ENCODE data around the gene ALG6.

Gene ALG6

DNA sequence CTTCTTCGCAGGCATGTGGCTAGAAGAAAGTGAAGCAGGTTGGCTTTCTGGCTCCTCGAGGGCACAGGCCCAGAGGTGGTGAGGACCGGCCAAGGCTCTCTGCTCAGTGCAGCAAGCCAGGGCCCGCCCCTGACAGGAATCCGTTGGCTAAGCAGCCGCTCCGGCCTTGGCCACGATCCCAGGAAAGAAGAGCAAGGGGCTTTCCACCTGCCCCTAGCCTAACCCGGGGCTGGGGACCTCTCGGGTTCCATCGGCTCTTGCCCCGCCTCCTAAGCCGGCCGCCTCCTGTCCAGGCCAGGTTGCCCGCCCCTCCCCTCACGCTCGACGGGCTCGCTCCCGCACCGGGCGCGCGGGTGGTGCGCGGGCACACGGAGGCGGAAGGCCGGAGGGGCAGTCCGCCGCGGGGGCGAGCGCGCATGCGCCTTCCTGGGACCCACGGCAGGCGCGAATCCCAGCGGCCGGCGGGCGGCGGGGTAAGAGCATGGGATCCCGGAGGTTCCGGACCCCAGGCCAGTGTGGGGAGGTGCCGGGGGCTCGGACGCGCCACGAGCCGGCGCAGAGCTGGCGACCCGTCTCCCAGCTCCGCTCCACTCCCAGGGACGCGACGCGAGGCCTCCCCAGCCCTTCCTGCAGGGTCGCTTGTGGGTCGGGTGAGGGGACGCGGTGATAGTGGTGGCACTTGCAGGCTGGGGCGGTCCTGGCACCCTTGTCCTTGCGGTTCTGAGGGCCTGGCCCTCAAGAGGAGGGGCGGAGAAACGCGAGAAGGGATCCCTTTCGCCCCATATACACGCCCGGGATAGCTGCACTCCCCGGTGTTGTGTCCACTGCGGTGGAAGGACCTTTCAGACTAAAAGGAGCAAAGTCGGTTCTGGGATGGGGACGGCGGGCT lies at the start of gene ALG6:
Gene ALG6, plus strand, starts transcription at position 413 of the 889 bp plus-strand sequence. CDS start 3,351 bp downstream, outside the sequence.
- H3K27me3 ChIP-seq (replicated peaks; ENCODE audit: control insufficient read depth, insufficient read depth, low read length): no peaks in the 10 kb centered on the region
- H3K9ac ChIP-seq (ENCODE audit: low read length): peak within 1 kb of the TSS; percentile 97
- H3K36me3 ChIP-seq (ENCODE audit: control insufficient read depth, insufficient read depth, low read length, severe bottlenecking): no peaks in the 10 kb centered on the region
- H3K9me3 ChIP-seq (ENCODE audit: control insufficient read depth, low read length): no peaks in the 10 kb centered on the region
- peak within 1 kb of the TSS; percentile 99 for H3K4me3 ChIP-seq (ENCODE audit: low read length)
- peak; percentile 97 for DNase-seq (ENCODE audit: low read depth)
- peaks cover 6% of the 10 kb centered on the region for H3K4me1 ChIP-seq (ENCODE audit: control insufficient read depth, insufficient read depth, low read length)

DNA sequence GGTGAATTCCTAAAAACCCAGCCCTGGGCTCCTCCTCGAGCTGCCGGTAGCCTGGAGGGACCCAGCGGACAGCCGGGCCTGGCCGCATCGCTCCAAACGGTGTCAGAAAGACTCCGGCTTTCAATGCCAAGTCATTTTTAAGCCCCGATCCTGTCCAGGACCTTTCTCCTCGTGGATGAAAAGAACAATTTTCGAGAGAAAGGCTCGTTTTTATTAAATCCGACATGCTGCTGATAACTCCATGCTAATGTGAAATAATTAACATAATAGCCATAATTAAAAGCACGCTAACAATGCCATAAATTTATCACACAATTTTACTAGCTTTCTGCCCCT lies 49.6 kb upstream of the ALG6 start:
- no peaks in the 10 kb centered on the region for H3K36me3 ChIP-seq (ENCODE audit: control insufficient read depth, insufficient read depth, low read length, severe bottlenecking)
- peak overlapping the region; percentile 50 for H3K4me3 ChIP-seq (ENCODE audit: low read length)

DNA sequence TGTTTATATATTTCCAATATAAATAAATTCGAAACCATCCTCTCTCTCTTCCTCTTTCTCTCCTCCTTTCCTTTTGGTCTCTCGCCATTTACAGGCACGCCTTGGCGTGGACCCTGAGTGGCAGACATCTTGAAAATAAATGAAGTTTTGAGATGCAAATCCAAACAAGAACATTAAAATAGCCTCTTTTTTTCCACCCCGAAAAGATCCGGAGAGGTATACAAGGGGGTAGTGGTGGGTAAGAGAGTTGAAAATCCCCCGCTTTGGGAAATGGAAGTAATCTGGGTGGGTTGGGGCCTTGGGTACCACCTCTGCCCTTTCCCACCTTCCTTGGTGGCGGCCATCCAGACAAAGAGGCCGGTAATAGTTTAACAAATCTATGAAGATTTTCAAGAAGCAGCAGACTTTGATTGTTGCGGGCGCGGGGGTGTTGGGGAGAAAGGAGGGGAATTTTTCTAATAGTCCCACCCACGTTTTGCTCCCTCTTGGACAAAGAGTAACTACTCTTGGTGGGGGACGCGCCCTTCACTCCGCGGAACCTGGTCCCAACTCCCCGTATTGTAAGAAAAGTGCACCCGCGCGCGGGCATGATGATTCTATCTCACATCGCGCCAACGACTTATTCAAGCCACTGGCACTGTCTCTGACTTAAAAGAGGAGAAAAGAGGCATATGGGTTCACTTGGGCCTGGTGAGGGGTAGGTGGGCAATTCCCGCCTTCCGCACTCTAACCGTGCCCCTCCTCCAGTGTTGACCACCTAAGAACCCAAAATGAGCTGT lies 49.0 kb upstream of the ALG6 start:
- Histone ChIP-seq H3K4me1 (ENCODE audit: control insufficient read depth, insufficient read depth, low read length) (peaks cover 6% of the 10 kb centered on the region), H3K36me3 (ENCODE audit: control insufficient read depth, insufficient read depth, low read length, severe bottlenecking) (no peaks in the 10 kb centered on the region), H3K4me3 (ENCODE audit: low read length) (no peak overlapping the region), H3K9ac (ENCODE audit: low read length) (no peak overlapping the region), H3K9me3 (ENCODE audit: control insufficient read depth, low read length) (peaks cover 15% of the 10 kb centered on the region), H3K27me3 (replicated peaks; ENCODE audit: control insufficient read depth, insufficient read depth, low read length) (peaks cover 84% of the 10 kb centered on the region)
- no peak for DNase-seq (ENCODE audit: low read depth)

More for the DNA sequence above, 49.6 kb upstream of the ALG6 start:
- DNase-seq (ENCODE audit: low read depth): no peak
- H3K4me1 ChIP-seq (ENCODE audit: control insufficient read depth, insufficient read depth, low read length): peaks cover 6% of the 10 kb centered on the region
- no peak overlapping the region for H3K9ac ChIP-seq (ENCODE audit: low read length)
- H3K27me3 ChIP-seq (replicated peaks; ENCODE audit: control insufficient read depth, insufficient read depth, low read length): peaks cover 85% of the 10 kb centered on the region
- H3K9me3 ChIP-seq (ENCODE audit: control insufficient read depth, low read length): peaks cover 15% of the 10 kb centered on the region

DNA sequence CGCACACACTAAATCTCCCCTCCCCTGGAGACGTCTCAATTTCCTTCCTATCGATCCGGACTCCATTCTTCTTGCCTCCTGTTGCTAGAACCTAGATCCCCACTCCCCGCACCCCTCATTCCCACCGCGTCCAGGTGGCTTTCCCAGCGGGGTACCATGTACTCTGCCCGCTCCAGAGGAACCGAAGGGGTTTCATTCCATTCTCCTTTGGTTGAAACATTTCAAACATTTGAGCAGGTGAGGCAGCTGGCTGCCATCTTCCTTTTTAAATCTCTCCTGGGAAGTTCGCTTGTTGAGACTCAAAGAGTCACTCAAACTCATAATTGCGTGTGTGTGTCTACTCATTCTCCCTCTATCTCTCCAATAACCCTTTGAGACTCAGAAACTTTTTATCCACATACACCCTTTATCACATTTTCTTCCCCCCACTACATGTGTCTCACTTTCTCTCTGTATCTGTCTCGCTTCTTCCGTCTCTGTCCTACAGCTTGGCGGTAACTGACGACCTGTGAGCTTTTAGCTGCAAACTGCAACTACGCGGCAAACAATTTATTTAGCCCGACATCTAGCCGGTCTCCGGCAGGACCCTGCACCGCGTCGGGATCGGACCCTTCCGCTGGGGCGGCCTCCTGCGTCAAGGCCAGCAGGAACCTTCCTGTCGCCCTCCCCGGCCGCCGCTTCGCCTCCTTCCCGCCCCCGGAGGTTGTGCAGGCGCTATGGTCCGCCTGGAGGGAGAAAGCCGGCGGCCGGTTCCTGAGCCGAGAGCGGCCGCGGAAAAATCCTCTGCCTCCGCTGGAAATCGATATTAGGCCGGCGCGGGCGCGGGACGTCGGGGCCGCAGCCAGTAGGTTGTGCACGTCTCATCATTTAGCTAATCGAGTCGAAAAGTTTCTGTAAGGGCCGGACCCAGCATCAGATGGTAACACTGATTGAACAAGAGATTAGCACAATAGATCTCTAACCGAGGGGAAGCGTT lies 48.1 kb upstream of the ALG6 start:
- peaks cover 6% of the 10 kb centered on the region for H3K4me1 ChIP-seq (ENCODE audit: control insufficient read depth, insufficient read depth, low read length)
- H3K4me3 ChIP-seq (ENCODE audit: low read length): no peak overlapping the region
- no peak for DNase-seq (ENCODE audit: low read depth)
- H3K9ac ChIP-seq (ENCODE audit: low read length): no peak overlapping the region
- H3K27me3 ChIP-seq (replicated peaks; ENCODE audit: control insufficient read depth, insufficient read depth, low read length): peaks cover 77% of the 10 kb centered on the region
- H3K9me3 ChIP-seq (ENCODE audit: control insufficient read depth, low read length): peaks cover 15% of the 10 kb centered on the region
- no peaks in the 10 kb centered on the region for H3K36me3 ChIP-seq (ENCODE audit: control insufficient read depth, insufficient read depth, low read length, severe bottlenecking)

DNA sequence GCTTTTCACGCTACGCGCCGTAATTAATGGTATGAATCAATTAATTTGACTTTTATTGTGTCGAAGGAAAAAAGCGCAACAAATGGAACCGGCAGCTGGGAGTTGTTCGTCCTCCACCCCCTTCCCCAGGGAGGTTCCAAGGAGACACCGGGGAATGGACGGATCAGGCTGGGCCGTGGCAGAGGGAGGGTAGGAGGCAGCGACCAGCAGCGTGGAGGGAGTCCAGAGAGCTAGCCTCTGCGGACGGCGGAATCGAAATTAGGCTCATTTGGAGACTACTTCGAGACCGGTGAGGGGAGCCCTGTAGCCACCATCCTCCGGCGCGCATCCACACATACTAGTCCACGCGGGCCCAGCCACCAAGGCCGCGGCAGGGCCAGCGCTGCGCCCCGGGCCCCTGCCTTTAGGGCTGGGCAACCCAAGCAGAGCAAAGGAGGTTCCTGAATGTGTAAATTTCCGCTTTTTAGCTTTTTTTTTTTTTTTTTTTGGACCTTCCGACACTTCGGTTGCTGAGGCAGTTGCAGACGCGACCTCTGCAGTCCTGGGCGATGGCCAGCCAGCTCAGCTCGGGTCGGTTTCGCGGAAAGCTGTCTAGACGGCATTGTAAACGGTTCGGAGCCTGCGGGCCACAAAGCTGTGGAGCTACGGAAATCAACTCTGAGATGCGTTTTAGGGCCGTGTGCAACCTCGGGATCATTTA lies 47.3 kb upstream of the ALG6 start:
- H3K4me3 ChIP-seq (ENCODE audit: low read length): no peak overlapping the region
- DNase-seq (ENCODE audit: low read depth): no peak

DNA sequence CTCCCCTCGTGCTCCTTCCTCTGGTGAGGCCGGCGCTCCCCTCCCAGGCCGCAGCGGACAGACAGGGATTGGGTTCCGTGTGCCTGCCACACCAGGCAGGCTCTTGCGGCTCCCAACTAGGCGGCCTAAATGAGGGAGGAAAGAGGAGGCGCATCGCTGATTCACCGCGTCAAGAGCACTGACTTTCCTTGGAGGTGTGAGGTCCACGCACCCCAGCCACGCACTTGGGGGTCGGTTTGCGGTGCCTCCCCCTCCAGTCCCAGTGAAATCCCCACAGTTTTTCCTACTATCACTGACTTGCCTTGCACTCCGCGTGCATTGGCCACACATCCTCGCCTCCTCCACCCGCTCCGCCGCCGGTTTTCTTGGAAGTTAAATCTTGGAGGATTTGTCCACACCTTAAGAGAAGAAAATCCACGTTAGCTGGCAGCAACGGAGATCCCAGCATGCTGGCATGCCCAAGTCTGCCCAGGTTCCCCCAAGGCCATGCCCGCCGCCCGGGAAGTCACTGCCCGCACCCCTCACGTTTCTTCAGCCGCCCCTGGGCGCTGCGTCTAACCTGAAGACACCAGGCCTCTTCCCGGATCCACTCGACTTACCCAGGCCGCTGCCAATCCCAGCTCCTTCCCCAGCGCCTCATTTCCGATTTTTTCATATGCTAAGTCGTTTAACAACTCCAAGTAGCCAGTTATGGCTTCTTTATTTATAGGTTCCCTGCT lies 46.2 kb upstream of the ALG6 start:
- H3K9ac ChIP-seq (ENCODE audit: low read length): no peak overlapping the region
- H3K27me3 ChIP-seq (replicated peaks; ENCODE audit: control insufficient read depth, insufficient read depth, low read length): peaks cover 77% of the 10 kb centered on the region
- DNase-seq (ENCODE audit: low read depth): no peak
- H3K4me3 ChIP-seq (ENCODE audit: low read length): no peak overlapping the region
- H3K9me3 ChIP-seq (ENCODE audit: control insufficient read depth, low read length): peaks cover 17% of the 10 kb centered on the region
- H3K36me3 ChIP-seq (ENCODE audit: control insufficient read depth, insufficient read depth, low read length, severe bottlenecking): no peaks in the 10 kb centered on the region
- H3K4me1 ChIP-seq (ENCODE audit: control insufficient read depth, insufficient read depth, low read length): peaks cover 6% of the 10 kb centered on the region

More for the DNA sequence above, 47.3 kb upstream of the ALG6 start:
- peaks cover 6% of the 10 kb centered on the region for H3K4me1 ChIP-seq (ENCODE audit: control insufficient read depth, insufficient read depth, low read length)
- no peak overlapping the region for H3K9ac ChIP-seq (ENCODE audit: low read length)
- H3K9me3 ChIP-seq (ENCODE audit: control insufficient read depth, low read length): peaks cover 15% of the 10 kb centered on the region
- no peaks in the 10 kb centered on the region for H3K36me3 ChIP-seq (ENCODE audit: control insufficient read depth, insufficient read depth, low read length, severe bottlenecking)
- peaks cover 77% of the 10 kb centered on the region for H3K27me3 ChIP-seq (replicated peaks; ENCODE audit: control insufficient read depth, insufficient read depth, low read length)

DNA sequence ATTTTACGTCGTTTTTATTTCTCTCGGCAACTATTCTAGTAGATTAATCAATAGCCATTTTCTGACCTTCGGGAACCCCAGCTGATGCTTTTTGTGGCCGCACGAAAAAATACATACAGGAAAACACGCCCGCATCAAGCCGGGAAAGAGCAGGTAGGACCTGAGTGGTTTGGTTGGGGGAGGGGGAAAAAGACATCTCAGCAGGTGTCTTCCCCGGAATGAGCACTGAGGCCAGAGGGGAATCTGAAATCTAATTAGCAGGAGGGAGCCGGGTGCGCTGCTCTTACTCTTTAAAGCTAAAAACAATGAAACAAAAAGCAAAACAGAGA lies 45.7 kb upstream of the ALG6 start:
- no peak overlapping the region for H3K4me3 ChIP-seq (ENCODE audit: low read length)

DNA sequence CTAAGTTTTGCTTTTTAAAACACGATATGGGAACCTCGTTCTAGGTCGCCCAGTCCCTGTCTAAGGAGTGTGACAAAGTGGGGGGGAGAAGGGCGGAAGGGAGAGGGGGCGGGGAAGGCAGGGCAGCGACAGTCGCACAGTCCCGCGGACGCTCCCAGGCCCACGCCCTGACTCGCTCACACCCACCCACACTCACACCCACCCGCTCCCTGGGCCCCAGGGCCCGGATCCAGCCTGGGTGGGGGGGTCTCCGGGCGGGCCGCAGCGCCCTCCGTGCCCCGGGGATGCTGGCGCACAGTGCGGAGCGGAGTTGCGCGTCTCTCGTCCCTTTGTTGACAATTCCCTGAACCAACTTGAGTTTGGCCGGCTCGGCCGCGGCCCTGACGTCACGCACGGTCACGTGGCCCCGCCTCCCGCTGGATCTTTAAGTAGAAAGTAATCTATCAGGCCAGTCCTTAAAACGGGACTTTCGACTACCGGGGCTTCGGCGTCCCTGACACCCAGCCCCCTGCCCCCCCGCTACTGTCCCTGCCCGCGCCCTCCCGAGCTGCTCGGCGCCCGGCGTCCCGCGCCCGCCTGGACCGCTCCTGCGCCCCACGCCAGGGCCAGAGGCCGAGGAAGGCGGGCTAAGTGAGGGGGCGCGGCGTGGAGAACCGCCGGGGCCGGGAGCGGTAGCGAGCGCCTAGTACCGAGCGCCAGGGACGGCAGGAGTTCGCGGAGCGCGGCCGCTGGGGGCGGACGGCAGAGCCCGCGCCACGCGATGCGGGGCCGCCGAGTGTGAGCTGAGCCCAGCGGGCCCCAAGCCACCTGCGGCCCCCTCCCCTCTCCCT lies 45.1 kb upstream of the ALG6 start, which contains the start of gene FOXD3:
Gene FOXD3, plus strand, starts transcription at position 454 of the 830 bp plus-strand sequence. CDS start 492 bp downstream, outside the sequence.
- peaks cover 23% of the 10 kb centered on the region for H3K9me3 ChIP-seq (ENCODE audit: control insufficient read depth, low read length)
- H3K9ac ChIP-seq (ENCODE audit: low read length): no peak within 1 kb of the TSS
- peaks cover 80% of the 10 kb centered on the region for H3K27me3 ChIP-seq (replicated peaks; ENCODE audit: control insufficient read depth, insufficient read depth, low read length)
- peaks cover 6% of the 10 kb centered on the region for H3K4me1 ChIP-seq (ENCODE audit: control insufficient read depth, insufficient read depth, low read length)
- DNase-seq (ENCODE audit: low read depth): peak; percentile 46
- no peaks in the 10 kb centered on the region for H3K36me3 ChIP-seq (ENCODE audit: control insufficient read depth, insufficient read depth, low read length, severe bottlenecking)
- peak within 1 kb of the TSS; percentile 72 for H3K4me3 ChIP-seq (ENCODE audit: low read length)

More for the DNA sequence above, 45.7 kb upstream of the ALG6 start:
- Histone ChIP-seq H3K9me3 (ENCODE audit: control insufficient read depth, low read length) (peaks cover 20% of the 10 kb centered on the region), H3K36me3 (ENCODE audit: control insufficient read depth, insufficient read depth, low read length, severe bottlenecking) (no peaks in the 10 kb centered on the region), H3K4me1 (ENCODE audit: control insufficient read depth, insufficient read depth, low read length) (peaks cover 6% of the 10 kb centered on the region), H3K9ac (ENCODE audit: low read length) (no peak overlapping the region), H3K27me3 (replicated peaks; ENCODE audit: control insufficient read depth, insufficient read depth, low read length) (peaks cover 77% of the 10 kb centered on the region)
- no peak for DNase-seq (ENCODE audit: low read depth)

DNA sequence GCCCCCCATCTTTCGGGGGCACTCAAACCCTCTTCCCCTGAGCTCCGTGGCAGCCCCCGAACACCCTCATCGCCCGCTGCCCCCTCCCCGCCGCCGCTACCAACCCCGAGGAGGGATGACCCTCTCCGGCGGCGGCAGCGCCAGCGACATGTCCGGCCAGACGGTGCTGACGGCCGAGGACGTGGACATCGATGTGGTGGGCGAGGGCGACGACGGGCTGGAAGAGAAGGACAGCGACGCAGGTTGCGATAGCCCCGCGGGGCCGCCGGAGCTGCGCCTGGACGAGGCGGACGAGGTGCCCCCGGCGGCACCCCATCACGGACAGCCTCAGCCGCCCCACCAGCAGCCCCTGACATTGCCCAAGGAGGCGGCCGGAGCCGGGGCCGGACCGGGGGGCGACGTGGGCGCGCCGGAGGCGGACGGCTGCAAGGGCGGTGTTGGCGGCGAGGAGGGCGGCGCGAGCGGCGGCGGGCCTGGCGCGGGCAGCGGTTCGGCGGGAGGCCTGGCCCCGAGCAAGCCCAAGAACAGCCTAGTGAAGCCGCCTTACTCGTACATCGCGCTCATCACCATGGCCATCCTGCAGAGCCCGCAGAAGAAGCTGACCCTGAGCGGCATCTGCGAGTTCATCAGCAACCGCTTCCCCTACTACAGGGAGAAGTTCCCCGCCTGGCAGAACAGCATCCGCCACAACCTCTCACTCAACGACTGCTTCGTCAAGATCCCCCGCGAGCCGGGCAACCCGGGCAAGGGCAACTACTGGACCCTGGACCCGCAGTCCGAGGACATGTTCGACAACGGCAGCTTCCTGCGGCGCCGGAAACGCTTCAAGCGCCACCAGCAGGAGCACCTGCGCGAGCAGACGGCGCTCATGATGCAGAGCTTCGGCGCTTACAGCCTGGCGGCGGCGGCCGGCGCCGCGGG lies 44.2 kb upstream of the ALG6 start:
- DNase-seq (ENCODE audit: low read depth): no peak
- Histone ChIP-seq H3K27me3 (replicated peaks; ENCODE audit: control insufficient read depth, insufficient read depth, low read length) (peaks cover 80% of the 10 kb centered on the region), H3K4me3 (ENCODE audit: low read length) (no peak overlapping the region)

More for the DNA sequence above, 44.2 kb upstream of the ALG6 start:
- H3K9ac ChIP-seq (ENCODE audit: low read length): no peak overlapping the region
- H3K9me3 ChIP-seq (ENCODE audit: control insufficient read depth, low read length): peaks cover 23% of the 10 kb centered on the region
- peaks cover 4% of the 10 kb centered on the region for H3K4me1 ChIP-seq (ENCODE audit: control insufficient read depth, insufficient read depth, low read length)
- H3K36me3 ChIP-seq (ENCODE audit: control insufficient read depth, insufficient read depth, low read length, severe bottlenecking): no peaks in the 10 kb centered on the region

Data from adipocyte (in vitro differentiated cells).